SK-N-SH treated with all-trans-retinoic acid at 6 μM for 48 hours (cell line): ENCODE measurements around the gene GPRIN3.

ENCODE experiments used
- ATAC-seq: fragments of 200-7000 bp; cut with Tn5 transposase; 3 replicates; pipeline ENCODE4 v1.9.1; 2020; ENCODE audit warnings: mild to moderate bottlenecking, moderate library complexity
- ARNTL ChIP-seq: fragments of 450-650 bp; formaldehyde crosslinking; IDR thresholded peaks from 2 replicates; pipeline ENCODE4 v1.5.0; 2020; ENCODE audit warnings: low read depth, mild to moderate bottlenecking, moderate library complexity, borderline replicate concordance
- BACH2 ChIP-seq: fragments of 250-450 bp; sonication (Bioruptor Pico); IDR thresholded peaks from 2 replicates; pipeline ENCODE4 v1.9.0; 2021; ENCODE audit warnings: mild to moderate bottlenecking, borderline replicate concordance
- CSDC2 ChIP-seq: fragments of 250-450 bp; sonication (Bioruptor Pico); IDR thresholded peaks from 2 replicates; pipeline ENCODE4 v1.5.0; 2020; ENCODE audit warnings: mild to moderate bottlenecking, moderate library complexity
- ESRRG ChIP-seq: fragments of 250-450 bp; sonication (Bioruptor Pico); IDR thresholded peaks from 2 replicates; pipeline ENCODE4 v1.6.1; 2021; ENCODE audit warnings: mild to moderate bottlenecking
- GLIS3 ChIP-seq: fragments of 250-450 bp; sonication (Bioruptor Pico); IDR thresholded peaks from 2 replicates; pipeline ENCODE4 v1.5.0; 2020; ENCODE audit warnings: mild to moderate bottlenecking, moderate library complexity
- ISL1 ChIP-seq: fragments of 250-450 bp; sonication (Bioruptor Pico); IDR thresholded peaks from 2 replicates; pipeline ENCODE4 v2.1.2; 2022; ENCODE audit warnings: mild to moderate bottlenecking, moderate library complexity
- PPARA ChIP-seq: fragments of 250-450 bp; sonication (Bioruptor Pico); IDR thresholded peaks from 2 replicates; pipeline ENCODE4 v1.5.0; 2020; ENCODE audit warnings: mild to moderate bottlenecking, borderline replicate concordance
- RARB ChIP-seq: fragments of 250-450 bp; sonication (Bioruptor Pico); IDR thresholded peaks from 2 replicates; pipeline ENCODE4 v1.8.0; 2021; ENCODE audit warnings: mild to moderate bottlenecking, moderate library complexity
- SNAI2 ChIP-seq: fragments of 250-450 bp; sonication (Bioruptor Pico); IDR thresholded peaks from 2 replicates; pipeline ENCODE4 v1.5.0; 2020; ENCODE audit warnings: mild to moderate bottlenecking, moderate library complexity
- TCF4 ChIP-seq: fragments of 250-450 bp; sonication (Bioruptor Pico); IDR thresholded peaks from 2 replicates; pipeline ENCODE4 v1.8.0; 2021; ENCODE audit warnings: mild to moderate bottlenecking, moderate library complexity, borderline replicate concordance
- TOX ChIP-seq: fragments of 250-450 bp; sonication (Bioruptor Pico); IDR thresholded peaks from 2 replicates; pipeline ENCODE4 v1.8.0; 2021; ENCODE audit warnings: mild to moderate bottlenecking, moderate library complexity, borderline replicate concordance
- ZC3H10 ChIP-seq: fragments of 250-450 bp; sonication (Bioruptor Pico); IDR thresholded peaks from 2 replicates; pipeline ENCODE4 v1.5.1; 2021; ENCODE audit warnings: mild to moderate bottlenecking, moderate library complexity
- ZFP3 ChIP-seq: fragments of 250-450 bp; sonication (Bioruptor Pico); IDR thresholded peaks from 2 replicates; pipeline ENCODE4 v1.5.0; 2020; ENCODE audit warnings: mild to moderate bottlenecking, moderate library complexity
- ZFP30 ChIP-seq: fragments of 450-650 bp; formaldehyde crosslinking; IDR thresholded peaks from 2 replicates; pipeline ENCODE4 v1.5.0; 2022; ENCODE audit warnings: mild to moderate bottlenecking, moderate library complexity
- ZNF565 ChIP-seq: fragments of 450-650 bp; formaldehyde crosslinking; conservative IDR thresholded peaks from 2 replicates; pipeline ENCODE4 v1.5.0; 2020; ENCODE audit warnings: low read depth, mild to moderate bottlenecking, moderate library complexity
- ZNF70 ChIP-seq: fragments of 450-650 bp; formaldehyde crosslinking; IDR thresholded peaks from 2 replicates; pipeline ENCODE4 v1.5.0; 2020; ENCODE audit warnings: mild to moderate bottlenecking, moderate library complexity
- ZNF8 ChIP-seq: fragments of 450-650 bp; formaldehyde crosslinking; IDR thresholded peaks from 2 replicates; pipeline ENCODE4 v1.5.0; 2020; ENCODE audit warnings: mild to moderate bottlenecking, moderate library complexity
- TF ChIP-seq, protein P1 (sequence below): fragments of 250-450 bp; sonication (Bioruptor Pico); IDR thresholded peaks from 2 replicates; pipeline ENCODE4 v1.5.1; 2021; ENCODE audit warnings: mild to moderate bottlenecking, moderate library complexity
- TF ChIP-seq, protein P2 (sequence below): fragments of 250-450 bp; sonication (Bioruptor Pico); IDR thresholded peaks from 2 replicates; pipeline ENCODE4 v1.5.0; 2020; ENCODE audit warnings: mild to moderate bottlenecking, moderate library complexity
- TF ChIP-seq, protein P3 (sequence below): fragments of 250-450 bp; sonication (Bioruptor Pico); IDR thresholded peaks from 2 replicates; pipeline ENCODE4 v1.5.1; 2020; ENCODE audit warnings: low read depth, mild to moderate bottlenecking, moderate library complexity
- TF ChIP-seq, protein P4 (sequence below): fragments of 250-450 bp; sonication (Bioruptor Pico); IDR thresholded peaks from 2 replicates; pipeline ENCODE4 v1.8.0; 2020; ENCODE audit warnings: mild to moderate bottlenecking, moderate library complexity, borderline replicate concordance
- TF ChIP-seq, protein P5 (sequence below): fragments of 250-450 bp; sonication (Bioruptor Pico); IDR thresholded peaks from 2 replicates; pipeline ENCODE4 v1.8.0; 2021; ENCODE audit warnings: low read depth, mild to moderate bottlenecking, moderate library complexity, borderline replicate concordance

The GPRIN3 gene

DNA sequence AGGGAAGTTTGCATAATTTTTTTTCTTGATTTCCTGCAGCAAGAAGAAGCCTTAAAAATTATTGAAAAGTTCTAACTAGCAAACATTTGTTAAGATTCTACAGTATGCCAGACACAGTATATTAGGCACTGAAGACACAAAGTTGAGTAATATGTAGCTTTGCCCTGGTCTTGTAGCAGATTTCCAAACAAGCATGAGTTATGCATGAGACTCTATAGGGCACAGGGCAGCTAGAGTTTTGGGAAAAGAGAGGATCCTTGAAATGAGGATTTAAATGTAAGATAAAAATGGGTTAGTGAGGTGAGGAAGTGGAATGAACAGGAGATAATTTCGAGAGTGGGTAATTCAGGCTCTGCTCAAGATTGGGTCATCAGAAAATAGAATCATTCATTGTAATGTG is 8.6 kb upstream of the GPRIN3 start:
- no peak for ATAC-seq
- TF ChIP-seq TOX = no peak
- TF ChIP-seq RARB = no peak
- TF ChIP-seq, protein P1, sequence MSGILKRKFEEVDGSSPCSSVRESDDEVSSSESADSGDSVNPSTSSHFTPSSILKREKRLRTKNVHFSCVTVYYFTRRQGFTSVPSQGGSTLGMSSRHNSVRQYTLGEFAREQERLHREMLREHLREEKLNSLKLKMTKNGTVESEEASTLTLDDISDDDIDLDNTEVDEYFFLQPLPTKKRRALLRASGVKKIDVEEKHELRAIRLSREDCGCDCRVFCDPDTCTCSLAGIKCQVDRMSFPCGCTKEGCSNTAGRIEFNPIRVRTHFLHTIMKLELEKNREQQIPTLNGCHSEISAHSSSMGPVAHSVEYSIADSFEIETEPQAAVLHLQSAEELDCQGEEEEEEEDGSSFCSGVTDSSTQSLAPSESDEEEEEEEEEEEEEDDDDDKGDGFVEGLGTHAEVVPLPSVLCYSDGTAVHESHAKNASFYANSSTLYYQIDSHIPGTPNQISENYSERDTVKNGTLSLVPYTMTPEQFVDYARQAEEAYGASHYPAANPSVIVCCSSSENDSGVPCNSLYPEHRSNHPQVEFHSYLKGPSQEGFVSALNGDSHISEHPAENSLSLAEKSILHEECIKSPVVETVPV (CRISPR knock-in tag) = no peak
- TF ChIP-seq ARNTL (CRISPR knock-in tag) = no peak
- TF ChIP-seq, protein P2, sequence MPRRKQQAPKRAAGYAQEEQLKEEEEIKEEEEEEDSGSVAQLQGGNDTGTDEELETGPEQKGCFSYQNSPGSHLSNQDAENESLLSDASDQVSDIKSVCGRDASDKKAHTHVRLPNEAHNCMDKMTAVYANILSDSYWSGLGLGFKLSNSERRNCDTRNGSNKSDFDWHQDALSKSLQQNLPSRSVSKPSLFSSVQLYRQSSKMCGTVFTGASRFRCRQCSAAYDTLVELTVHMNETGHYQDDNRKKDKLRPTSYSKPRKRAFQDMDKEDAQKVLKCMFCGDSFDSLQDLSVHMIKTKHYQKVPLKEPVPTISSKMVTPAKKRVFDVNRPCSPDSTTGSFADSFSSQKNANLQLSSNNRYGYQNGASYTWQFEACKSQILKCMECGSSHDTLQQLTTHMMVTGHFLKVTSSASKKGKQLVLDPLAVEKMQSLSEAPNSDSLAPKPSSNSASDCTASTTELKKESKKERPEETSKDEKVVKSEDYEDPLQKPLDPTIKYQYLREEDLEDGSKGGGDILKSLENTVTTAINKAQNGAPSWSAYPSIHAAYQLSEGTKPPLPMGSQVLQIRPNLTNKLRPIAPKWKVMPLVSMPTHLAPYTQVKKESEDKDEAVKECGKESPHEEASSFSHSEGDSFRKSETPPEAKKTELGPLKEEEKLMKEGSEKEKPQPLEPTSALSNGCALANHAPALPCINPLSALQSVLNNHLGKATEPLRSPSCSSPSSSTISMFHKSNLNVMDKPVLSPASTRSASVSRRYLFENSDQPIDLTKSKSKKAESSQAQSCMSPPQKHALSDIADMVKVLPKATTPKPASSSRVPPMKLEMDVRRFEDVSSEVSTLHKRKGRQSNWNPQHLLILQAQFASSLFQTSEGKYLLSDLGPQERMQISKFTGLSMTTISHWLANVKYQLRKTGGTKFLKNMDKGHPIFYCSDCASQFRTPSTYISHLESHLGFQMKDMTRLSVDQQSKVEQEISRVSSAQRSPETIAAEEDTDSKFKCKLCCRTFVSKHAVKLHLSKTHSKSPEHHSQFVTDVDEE (CRISPR knock-in tag) = no peak
- TF ChIP-seq ESRRG (CRISPR knock-in tag) = no peak
- TF ChIP-seq PPARA (CRISPR knock-in tag) = no peak
- TF ChIP-seq BACH2 (CRISPR knock-in tag) = no peak
- no peak for TF ChIP-seq SNAI2
- TF ChIP-seq ZNF565 (CRISPR knock-in tag) = no peak
- TF ChIP-seq CSDC2 (CRISPR knock-in tag) = no peak
- TF ChIP-seq ISL1 (CRISPR knock-in tag) = no peak
- TF ChIP-seq, protein P3, sequence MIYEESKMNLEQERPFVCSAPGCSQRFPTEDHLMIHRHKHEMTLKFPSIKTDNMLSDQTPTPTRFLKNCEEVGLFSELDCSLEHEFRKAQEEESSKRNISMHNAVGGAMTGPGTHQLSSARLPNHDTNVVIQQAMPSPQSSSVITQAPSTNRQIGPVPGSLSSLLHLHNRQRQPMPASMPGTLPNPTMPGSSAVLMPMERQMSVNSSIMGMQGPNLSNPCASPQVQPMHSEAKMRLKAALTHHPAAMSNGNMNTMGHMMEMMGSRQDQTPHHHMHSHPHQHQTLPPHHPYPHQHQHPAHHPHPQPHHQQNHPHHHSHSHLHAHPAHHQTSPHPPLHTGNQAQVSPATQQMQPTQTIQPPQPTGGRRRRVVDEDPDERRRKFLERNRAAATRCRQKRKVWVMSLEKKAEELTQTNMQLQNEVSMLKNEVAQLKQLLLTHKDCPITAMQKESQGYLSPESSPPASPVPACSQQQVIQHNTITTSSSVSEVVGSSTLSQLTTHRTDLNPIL (CRISPR knock-in tag) = no peak
- no peak for TF ChIP-seq ZFP30 (CRISPR knock-in tag)
- TF ChIP-seq GLIS3 (CRISPR knock-in tag) = no peak
- TF ChIP-seq, protein P4, sequence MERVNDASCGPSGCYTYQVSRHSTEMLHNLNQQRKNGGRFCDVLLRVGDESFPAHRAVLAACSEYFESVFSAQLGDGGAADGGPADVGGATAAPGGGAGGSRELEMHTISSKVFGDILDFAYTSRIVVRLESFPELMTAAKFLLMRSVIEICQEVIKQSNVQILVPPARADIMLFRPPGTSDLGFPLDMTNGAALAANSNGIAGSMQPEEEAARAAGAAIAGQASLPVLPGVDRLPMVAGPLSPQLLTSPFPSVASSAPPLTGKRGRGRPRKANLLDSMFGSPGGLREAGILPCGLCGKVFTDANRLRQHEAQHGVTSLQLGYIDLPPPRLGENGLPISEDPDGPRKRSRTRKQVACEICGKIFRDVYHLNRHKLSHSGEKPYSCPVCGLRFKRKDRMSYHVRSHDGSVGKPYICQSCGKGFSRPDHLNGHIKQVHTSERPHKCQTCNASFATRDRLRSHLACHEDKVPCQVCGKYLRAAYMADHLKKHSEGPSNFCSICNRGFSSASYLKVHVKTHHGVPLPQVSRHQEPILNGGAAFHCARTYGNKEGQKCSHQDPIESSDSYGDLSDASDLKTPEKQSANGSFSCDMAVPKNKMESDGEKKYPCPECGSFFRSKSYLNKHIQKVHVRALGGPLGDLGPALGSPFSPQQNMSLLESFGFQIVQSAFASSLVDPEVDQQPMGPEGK (CRISPR knock-in tag) = no peak
- TF ChIP-seq, all 23 proteins: peak for 0

DNA sequence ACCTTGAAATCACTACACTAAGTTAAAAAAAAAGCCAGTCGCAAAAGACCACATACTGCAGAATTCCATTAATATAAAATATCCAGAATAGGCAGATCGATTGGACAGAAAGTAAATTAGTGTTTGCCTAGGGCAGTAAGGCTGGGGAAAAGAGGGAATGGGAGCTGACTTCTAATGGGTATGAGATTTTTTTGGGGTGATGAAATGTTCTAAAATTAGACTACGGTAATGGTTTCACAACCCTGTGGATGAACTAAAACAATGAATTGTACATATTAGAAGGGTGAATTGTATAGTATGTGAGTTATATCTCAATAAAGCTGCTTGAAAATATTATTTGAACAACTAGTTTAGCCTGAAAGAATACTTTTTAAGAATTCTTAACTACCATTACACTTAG is 6.7 kb upstream of the GPRIN3 start:
- TF ChIP-seq ZC3H10 (CRISPR knock-in tag) (no peak), ZNF8 (CRISPR knock-in tag) (no peak), RARB (no peak), ZFP3 (CRISPR knock-in tag) (no peak)
- ATAC-seq = no peak

DNA sequence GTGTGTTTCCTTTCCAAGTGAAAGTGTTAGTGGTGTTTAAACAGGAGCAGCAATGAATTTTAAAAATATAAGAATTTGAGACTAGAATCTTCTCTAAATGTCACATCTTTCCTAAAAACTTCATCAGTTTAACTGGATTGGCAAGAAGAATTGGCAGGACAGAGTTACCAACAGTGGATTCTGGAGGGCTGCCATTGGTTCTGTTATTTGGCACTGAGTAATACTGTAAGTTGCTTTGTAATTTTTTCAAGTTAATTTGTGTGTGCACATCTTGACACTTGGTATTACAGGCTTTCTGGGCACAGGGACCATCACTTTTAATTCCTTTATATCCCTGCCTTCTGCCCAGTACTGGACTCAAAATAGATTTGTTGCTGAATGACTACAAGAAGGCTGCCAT is 4.5 kb upstream of the GPRIN3 start:
- TF ChIP-seq, protein P3 (CRISPR knock-in tag) = no peak
- TF ChIP-seq TOX (no peak), TCF4 (CRISPR knock-in tag) (no peak), RARB (no peak), ZFP3 (CRISPR knock-in tag) (no peak), CSDC2 (CRISPR knock-in tag) (no peak), GLIS3 (CRISPR knock-in tag) (no peak), ZC3H10 (CRISPR knock-in tag) (no peak), SNAI2 (no peak), ZFP30 (CRISPR knock-in tag) (no peak), ZNF70 (no peak), ESRRG (CRISPR knock-in tag) (no peak), ZNF565 (CRISPR knock-in tag) (no peak), ARNTL (CRISPR knock-in tag) (no peak), BACH2 (CRISPR knock-in tag) (no peak)
- TF ChIP-seq, protein P5, sequence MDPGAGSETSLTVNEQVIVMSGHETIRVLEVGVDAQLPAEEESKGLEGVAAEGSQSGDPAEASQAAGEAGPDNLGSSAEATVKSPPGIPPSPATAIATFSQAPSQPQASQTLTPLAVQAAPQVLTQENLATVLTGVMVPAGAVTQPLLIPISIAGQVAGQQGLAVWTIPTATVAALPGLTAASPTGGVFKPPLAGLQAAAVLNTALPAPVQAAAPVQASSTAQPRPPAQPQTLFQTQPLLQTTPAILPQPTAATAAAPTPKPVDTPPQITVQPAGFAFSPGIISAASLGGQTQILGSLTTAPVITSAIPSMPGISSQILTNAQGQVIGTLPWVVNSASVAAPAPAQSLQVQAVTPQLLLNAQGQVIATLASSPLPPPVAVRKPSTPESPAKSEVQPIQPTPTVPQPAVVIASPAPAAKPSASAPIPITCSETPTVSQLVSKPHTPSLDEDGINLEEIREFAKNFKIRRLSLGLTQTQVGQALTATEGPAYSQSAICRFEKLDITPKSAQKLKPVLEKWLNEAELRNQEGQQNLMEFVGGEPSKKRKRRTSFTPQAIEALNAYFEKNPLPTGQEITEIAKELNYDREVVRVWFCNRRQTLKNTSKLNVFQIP = no peak
- TF ChIP-seq, protein P2 (CRISPR knock-in tag) = no peak
- no peak for ATAC-seq
